GM21360 (cell line): ENCODE measurements around the gene C20orf204.
A peak's percentile ranks its signal among the peaks of the same experiment; 100 is the strongest.

Source experiments
- ATAC-seq: cut with Tn5 transposase; IDR thresholded peaks from one replicate; pipeline ENCODE4 v1.9.1; 2021; ENCODE audit warnings: mild to moderate bottlenecking, moderate library complexity; ENCODE audit not compliant: unreplicated experiment

C20orf204 gene

DNA sequence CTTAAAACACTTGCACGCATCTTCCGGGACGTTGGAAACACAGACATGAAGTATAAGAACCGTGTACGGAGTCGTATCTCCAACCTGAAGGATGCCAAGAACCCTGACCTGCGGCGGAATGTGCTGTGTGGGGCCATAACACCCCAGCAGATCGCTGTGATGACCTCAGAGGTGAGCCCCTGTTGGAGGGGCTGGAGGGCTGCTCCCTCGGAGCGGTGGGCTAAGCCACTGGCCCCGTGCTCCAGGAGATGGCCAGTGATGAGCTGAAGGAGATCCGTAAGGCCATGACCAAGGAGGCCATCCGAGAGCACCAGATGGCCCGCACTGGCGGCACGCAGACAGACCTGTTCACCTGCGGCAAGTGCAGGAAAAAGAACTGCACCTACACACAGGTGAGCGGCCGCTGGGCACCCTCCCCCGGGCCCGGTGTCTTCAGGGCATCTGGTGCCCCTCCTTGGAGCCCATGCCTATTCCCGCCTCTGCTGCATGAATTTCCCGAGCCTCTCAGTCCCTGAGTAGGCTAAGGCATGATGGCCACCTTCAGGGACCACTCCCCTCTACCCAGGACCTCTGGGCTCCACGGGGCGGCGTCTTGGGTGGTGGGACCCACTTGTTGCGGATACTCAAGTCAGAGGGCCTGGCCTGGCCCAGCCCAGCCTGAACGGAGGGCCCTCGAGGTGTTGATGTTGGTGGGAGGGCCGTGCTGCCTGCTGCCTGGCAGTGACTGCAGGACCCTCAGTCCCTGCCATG, 34.4 kb downstream of the C20orf204 start:
- no peak for ATAC-seq

- ATAC-seq: no peak
Measured at GRCh38 chr20:64071341-64072332, 35.7 kb downstream of the C20orf204 start.

- ATAC-seq: no peak
Measured at GRCh38 chr20:64072498-64073063, 36.6 kb downstream of the C20orf204 start.

DNA sequence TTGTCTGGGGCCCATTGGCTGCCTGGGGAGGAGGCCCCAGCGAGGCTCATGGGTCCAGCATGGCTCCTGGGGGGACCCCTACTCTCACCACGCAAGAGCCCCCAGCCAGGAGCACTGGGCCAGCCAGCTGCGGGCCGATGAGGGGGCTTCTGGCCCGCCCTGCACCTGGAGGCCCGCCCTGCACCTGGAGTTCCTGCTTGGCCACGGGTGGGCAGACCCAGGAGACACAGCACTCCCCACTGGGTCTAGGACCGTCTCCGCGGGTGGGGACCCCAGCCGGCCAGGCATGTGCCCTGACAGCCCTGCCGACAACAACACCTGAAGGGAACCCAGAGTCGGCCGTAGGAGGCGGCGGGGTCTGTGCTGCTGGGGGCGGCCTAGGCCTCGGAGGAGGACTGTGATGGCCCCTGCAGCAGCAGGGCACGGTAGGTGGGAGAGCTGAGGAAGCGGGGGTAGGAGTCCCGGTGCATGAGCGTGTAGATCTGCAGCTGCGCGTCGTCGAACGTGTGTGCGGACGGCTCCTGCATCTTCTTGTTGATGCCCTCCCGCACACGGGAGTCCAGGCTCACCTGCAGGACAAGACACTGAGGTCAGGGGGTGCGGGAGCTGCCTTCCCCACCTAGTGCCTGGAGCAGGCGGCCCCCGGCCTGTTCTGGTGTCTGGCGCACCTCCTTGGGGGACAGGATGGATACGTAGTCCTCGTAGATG, 37.6 kb downstream of the C20orf204 start:
- ATAC-seq: no peak

- ATAC-seq: no peak
Measured at GRCh38 chr20:64074184-64074789, 38.3 kb downstream of the C20orf204 start.

DNA sequence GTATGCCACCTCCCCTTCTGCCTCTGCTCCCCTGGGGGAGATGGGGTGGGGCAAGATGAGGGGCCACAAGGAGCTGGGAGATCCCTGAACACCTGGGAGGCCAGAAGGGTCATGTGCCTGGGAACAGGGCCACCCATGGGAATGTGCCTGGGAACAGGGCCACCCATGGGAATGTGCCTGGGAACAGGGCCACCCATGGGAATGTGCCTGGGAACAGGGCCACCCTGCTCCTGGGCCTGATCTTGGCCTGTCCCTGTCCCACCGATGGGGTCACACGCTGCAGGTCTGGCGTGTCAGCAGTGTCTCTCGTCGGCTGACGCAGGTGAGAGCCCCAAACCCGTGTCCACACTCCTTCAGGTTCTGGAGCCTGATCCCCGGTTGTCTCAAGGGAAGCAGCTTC, 39.0 kb downstream of the C20orf204 start:
- no peak for ATAC-seq

GRCh38 chr20:64075556-64075955, 39.6 kb downstream of the C20orf204 start:
- ATAC-seq: no peak

DNA sequence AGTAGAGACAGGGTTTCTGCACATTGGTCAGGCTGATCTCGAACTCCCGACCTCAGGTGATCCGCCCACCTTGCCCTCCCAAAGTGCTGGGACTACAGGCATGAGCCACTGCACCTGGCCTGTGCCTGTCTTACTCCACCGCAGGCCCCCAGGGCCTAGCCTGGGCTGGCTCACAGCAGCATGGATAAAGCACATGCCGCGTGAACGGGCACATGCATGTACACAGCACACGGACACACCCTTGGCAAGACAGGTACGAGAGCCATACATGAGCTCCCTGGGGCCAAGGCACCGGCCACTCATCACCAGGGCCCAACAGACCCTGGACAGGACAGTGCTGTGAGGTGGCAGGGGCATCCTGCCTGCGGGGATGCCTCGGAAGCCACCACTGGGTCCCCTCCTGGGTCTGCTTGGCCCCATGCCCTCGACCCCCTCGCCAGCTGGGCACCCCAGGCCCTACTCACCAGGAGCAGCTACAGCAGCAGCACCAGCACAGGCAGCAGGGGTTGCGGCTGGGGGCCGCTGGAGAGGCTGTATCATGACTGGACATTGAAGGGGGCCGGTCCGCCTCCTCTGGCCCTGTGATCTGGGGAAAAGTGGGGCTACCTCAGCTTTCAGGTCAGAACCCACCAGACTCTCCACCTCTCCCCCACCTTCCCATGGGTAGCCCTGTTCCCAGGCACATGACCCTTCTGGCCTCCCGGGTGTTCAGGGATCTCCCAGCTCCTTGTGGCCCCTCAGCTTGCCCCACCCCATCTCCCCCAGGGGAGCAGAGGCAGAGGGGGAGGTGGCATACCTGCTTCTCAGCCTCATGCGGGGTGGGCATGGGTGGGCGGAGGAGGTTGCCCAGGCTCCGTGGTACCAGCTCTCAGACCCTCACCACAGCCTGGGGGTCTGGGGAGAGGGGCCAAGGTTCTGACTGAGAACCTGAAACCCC, 40.3 kb downstream of the C20orf204 start:
- ATAC-seq: no peak

DNA sequence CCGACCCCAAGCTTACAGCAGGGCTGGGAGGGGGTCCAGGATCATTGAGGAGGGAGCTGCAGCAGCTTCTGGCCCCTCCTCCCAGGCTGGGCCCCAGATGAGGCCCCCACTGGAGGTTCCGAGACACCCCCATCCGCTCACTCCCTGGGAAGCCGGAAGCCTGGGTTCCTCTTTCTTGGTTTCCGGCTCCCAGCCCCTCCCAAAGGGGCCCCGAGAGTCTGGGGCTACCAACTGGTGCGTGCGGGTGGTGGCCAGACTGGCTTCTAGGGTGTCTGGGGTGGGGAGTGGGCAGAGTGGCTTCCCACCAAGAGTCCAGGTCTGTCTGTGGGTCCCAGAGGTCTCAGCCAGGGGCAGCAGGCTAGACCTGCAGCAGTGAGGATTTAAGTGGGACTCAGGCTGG, 41.1 kb downstream of the C20orf204 start:
- no peak for ATAC-seq

DNA sequence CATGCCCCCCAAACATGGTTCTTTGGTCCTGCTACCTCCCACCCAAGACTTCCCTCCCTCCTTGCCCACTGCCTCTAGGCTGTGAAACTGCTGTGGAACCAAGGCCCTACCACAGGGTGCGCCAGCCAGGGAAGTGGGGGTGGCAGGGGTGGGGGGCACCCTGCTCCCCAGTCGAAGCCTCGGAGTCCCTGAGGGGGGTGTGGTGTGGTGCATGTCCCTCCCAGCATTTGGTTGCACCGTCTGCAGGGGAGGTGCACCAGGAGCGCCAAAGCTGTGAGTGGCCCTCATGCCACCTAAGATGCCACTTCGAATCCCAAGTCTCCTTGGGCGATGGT, 41.5 kb downstream of the C20orf204 start:
- ATAC-seq: no peak

GRCh38 chr20:64077876-64078551, 42.0 kb downstream of the C20orf204 start:
- no peak for ATAC-seq

GRCh38 chr20:64078934-64079272, 42.9 kb downstream of the C20orf204 start:
- ATAC-seq: no peak

DNA sequence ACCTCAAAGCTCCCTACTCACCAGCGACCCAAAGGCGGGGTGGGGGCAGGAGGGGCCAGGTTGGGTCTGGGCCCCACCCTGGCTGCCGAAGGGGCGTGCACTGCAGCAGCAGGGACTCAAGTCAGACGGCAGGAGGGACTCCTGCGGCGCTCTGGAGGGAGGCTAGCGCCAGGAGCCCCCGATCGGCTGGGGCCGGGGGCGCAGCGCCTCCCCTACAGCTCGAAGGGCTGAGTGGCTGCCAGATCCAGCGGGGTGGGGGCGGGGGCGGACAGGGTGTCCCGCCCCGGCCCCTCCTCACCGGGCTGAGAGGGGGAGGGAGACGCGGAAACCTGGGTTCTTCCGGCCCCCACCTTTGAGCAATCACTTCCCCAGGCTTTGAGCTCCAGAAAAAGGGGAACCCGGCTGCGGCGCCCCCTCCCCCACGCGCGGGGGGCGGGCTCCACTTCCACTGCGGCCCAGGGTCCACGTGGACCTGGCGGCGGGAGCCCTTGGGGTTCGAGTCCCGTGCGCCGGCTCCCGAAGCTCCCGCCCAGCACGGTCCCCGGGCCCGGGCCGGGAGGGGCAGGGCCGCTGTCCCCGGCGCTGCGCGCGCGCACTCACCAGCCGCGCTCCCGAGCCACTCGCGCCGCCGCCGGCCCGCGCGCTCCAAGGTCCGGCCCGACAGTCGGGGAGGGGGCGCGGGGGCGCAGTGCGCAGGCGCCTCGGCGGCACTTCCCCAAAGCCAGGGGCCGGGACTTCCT, 43.5 kb downstream of the C20orf204 start, which contains the start of gene RGS19:
TSS of gene RGS19 (minus strand) at position 246 of the 740 bp plus-strand sequence. CDS start 2,632 bp downstream, outside the sequence.
- ATAC-seq: peak; percentile 36

- no peak for ATAC-seq
Measured at GRCh38 chr20:64080013-64080812, 44.2 kb downstream of the C20orf204 start, which contains the start of gene OPRL1. Gene OPRL1 (plus strand): TSS chr20:64080082. CDS start chr20:64092721, 12,639 bp downstream.

DNA sequence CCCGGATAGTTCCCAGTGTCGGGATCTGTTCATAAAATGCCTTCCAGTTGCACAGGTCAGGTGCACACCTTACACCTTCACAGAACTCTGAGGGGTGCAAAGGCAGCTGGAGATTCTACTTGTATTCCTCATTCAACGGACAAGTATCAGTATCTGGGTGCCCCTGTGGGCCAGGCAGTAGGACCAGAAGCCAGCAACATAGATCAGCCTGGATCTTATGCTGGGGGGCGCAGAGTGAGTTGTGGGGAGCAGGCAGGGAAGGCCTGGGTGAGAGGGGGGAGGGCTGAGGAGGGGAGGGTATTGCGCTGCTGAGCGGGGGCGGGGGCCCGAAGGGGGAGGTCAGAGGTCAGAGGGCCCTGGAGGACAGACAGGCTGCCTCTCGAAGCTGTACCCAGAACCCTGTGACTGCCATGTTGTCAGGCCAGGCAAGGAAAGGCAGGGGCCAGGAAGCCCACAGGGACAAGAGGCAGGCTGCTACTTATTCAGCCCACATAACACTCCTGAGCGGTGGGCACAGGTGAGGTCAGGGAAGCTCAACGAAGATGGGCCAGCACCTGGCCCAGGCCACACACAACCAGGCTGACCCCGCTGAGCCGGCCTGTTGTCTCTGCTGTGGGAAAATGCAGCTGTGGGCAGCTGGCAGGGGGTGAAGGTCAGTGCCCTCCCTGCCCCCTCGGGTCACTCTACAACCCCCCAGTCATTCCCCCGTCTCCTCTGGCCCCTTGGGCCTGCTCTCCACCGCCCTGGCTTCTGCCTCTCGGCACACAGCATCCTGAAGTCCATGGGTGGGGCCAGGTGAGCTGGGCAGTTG, 45.0 kb downstream of the C20orf204 start:
- no peak for ATAC-seq

- ATAC-seq: no peak
Measured at GRCh38 chr20:64081624-64081964, 45.6 kb downstream of the C20orf204 start.
